CD4-positive, CD25-positive, alpha-beta regulatory T cell (primary cell): Measurements from ENCODE around the gene CFAP47. TPM values are rescaled to one million over a fixed set of nuclear protein-coding genes. Genes with fewer than 3 reads are reported as not detected.

ENCODE experiments used
- ATAC-seq, 2 donors: fragments of 150-1000 bp; cut with Tn5 transposase; one replicate each; pipeline ENCODE4 v1.10.0; 2021; ENCODE audit warnings: low read depth in 2 of 2, moderate number of reproducible peaks in 2 of 2, moderate library complexity in 1 of 2
- DNase-seq, 3 donors: peaks; one replicate each; pipeline versions ENCODE4 v3.0.0 to v3.0.0-alpha.2; 2012 to 2022; ENCODE audit warnings: mixed read lengths in 1 of 3
- H3K27ac ChIP-seq: one replicate; pipeline ENCODE4 v1.7.0; 2013; ENCODE audit warnings: mild to moderate bottlenecking, low read length; ENCODE audit not compliant: insufficient read depth, poor library complexity, severe bottlenecking
- H3K27me3 ChIP-seq: one replicate; pipeline ENCODE4 v1.7.0; 2013; ENCODE audit warnings: low read length; ENCODE audit not compliant: control insufficient read depth, insufficient read depth
- H3K36me3 ChIP-seq: one replicate; pipeline ENCODE4 v1.7.0; 2013; ENCODE audit warnings: mild to moderate bottlenecking, low read length, moderate library complexity; ENCODE audit not compliant: control insufficient read depth, insufficient read depth
- H3K4me1 ChIP-seq: 2 replicates; pipeline ENCODE4 v1.7.0; 2013; ENCODE audit warnings: mild to moderate bottlenecking, low read length; ENCODE audit not compliant: insufficient read depth, control insufficient read depth, poor library complexity, severe bottlenecking
- H3K4me3 ChIP-seq: one replicate; pipeline ENCODE4 v1.7.0; 2013; ENCODE audit warnings: low read depth, mild to moderate bottlenecking, low read length, moderate library complexity
- H3K9me3 ChIP-seq, 2 experiments: 1 replicate in 1 of 2; 2 replicates in 1 of 2; pipeline ENCODE4 v1.7.0; 2013; ENCODE audit warnings: low read length in 2 of 2, mild to moderate bottlenecking in 1 of 2, moderate library complexity in 1 of 2; ENCODE audit not compliant: control insufficient read depth in 2 of 2
- H3K27ac Mint-ChIP-seq, 3 donors: one replicate each; pipeline ENCODE4 v1.8.0; 2020 to 2022; ENCODE audit warnings: mild to moderate bottlenecking in 3 of 3, mixed read lengths in 3 of 3, moderate library complexity in 2 of 3
- H3K27me3 Mint-ChIP-seq: one replicate; pipeline ENCODE4 v1.8.0; 2022; ENCODE audit warnings: mild to moderate bottlenecking, mixed read lengths
- H3K36me3 Mint-ChIP-seq: one replicate; pipeline ENCODE4 v1.8.0; 2020; ENCODE audit warnings: mixed read lengths
- H3K4me1 Mint-ChIP-seq, 4 donors: one replicate each; pipeline ENCODE4 v1.8.0; 2020 to 2022; ENCODE audit warnings: mixed read lengths in 4 of 4, mild to moderate bottlenecking in 1 of 4
- H3K4me3 Mint-ChIP-seq, 4 donors: one replicate each; pipeline ENCODE4 v1.8.0; 2020 to 2022; ENCODE audit warnings: mild to moderate bottlenecking in 4 of 4, mixed read lengths in 4 of 4, moderate library complexity in 3 of 4
- H3K9me3 Mint-ChIP-seq, 7 donors: one replicate each; pipeline ENCODE4 v1.8.0; 2020 to 2022; ENCODE audit warnings: mixed read lengths in 7 of 7, mild to moderate bottlenecking in 3 of 7, moderate library complexity in 2 of 7
- polyA plus RNA-seq, 4 donors: library from polyadenylated mRNA; unstranded; fragments of 300-500 nt; fragmentation: Illumina TruSeq; gene quantifications; one replicate each; pipeline ENCODE4 v1.2.3, GENCODE V29; 2021
- total RNA-seq: library from RNA; stranded (reverse); gene quantifications from one replicate; pipeline ENCODE4 v1.2.3, GENCODE V29; 2022

CFAP47 gene
- total and polyA plus RNA-seq, 5 donors from 2014 or later, result not detected

DNA sequence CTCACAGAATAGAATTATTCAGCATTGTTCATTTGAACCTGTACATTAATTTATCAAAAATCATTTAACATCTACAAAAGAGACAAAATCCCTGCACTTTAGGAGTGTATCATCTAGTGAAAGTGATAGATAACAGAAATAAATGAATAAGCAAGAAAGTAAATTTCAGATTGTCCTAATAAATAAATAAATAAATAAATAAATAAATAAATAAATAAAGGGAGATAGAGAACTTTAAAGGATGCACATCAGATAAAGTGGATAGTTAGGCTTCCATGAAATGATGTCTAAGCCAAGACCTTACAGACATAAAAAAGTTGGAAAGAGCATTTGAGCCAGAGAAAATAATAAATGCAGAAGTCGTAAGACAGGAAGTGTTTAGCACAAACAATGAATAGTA, 444.7 kb downstream of the CFAP47 start:
- Mint-ChIP-seq H3K9me3 (peaks cover 0 to 6% (median 0%) of the 10 kb centered on the region in 7 donors), H3K27me3 (no peaks in the 10 kb centered on the region), H3K27ac (no peak overlapping the region), H3K4me1 (no peaks in the 10 kb centered on the region), H3K36me3 (no peaks in the 10 kb centered on the region), H3K4me3 (no peak overlapping the region)
- Histone ChIP-seq H3K27me3 (no peaks in the 10 kb centered on the region), H3K4me1 (no peaks in the 10 kb centered on the region), H3K36me3 (no peaks in the 10 kb centered on the region), H3K27ac (no peak overlapping the region), H3K9me3 (no peaks in the 10 kb centered on the region), H3K4me3 (no peak overlapping the region)
- no peak for DNase-seq
- ATAC-seq, result no peak

DNA sequence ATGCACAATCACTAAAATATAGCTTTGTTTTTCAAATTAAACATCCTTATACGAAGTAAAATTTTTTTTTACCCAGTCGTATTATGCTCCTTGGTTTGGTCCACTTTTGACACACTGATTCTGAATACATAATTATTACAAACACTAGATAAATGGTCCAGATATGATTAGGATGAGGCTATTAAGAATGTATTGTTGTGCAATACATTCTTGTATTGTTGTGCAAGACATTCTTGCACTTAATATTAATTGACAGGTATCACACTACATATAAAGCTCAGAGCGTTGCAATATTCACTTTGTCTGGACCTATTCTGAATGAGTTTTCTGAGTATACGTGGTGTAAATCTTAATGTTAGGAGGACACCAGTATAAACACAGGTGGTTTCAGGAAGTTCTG, 464.0 kb downstream of the CFAP47 start:
- no peak for DNase-seq
- H3K27ac ChIP-seq, result no peak overlapping the region
- no peaks in the 10 kb centered on the region for H3K27me3 ChIP-seq
- H3K27ac Mint-ChIP-seq, result no peak overlapping the region
- H3K36me3 Mint-ChIP-seq, result no peaks in the 10 kb centered on the region
- H3K4me3 Mint-ChIP-seq, result no peak overlapping the region
- peaks cover 0 to 3% (median 0%) of the 10 kb centered on the region in 7 donors for H3K9me3 Mint-ChIP-seq
- H3K4me1 Mint-ChIP-seq, result no peaks in the 10 kb centered on the region
- no peaks in the 10 kb centered on the region for H3K9me3 ChIP-seq
- H3K36me3 ChIP-seq, result no peaks in the 10 kb centered on the region
- ATAC-seq, result no peak
- no peaks in the 10 kb centered on the region for H3K4me1 ChIP-seq
- H3K4me3 ChIP-seq, result no peak overlapping the region
- no peaks in the 10 kb centered on the region for H3K27me3 Mint-ChIP-seq

DNA sequence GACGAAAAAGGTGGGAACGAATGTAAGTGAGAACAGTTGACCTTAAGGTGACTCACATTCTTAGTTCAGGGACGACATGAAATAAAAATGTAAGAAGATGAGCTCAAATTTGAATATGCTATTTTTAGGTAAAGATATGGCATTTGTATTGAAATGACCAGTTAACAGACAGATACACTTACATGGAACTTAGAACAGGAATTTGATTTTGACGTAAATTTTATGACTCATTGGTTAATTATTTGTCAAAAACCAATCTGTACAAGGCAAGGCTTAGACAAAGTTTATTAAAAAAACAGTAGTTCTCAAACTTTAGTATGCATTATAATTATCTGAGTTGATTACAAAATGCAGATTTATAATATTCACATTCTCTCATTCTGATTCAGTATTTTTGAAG, 469.4 kb downstream of the CFAP47 start:
- Mint-ChIP-seq H3K36me3 (no peaks in the 10 kb centered on the region), H3K4me1 (no peaks in the 10 kb centered on the region), H3K27ac (peak overlapping the region in 1 of 3 donors; percentile 73), H3K9me3 (peaks cover 0 to 5% (median 2%) of the 10 kb centered on the region in 7 donors), H3K4me3 (no peak overlapping the region), H3K27me3 (no peaks in the 10 kb centered on the region)
- Histone ChIP-seq H3K36me3 (no peaks in the 10 kb centered on the region), H3K27ac (no peak overlapping the region), H3K27me3 (no peaks in the 10 kb centered on the region), H3K4me3 (no peak overlapping the region), H3K4me1 (no peaks in the 10 kb centered on the region), H3K9me3 (no peaks in the 10 kb centered on the region)
- no peak for ATAC-seq
- DNase-seq, result no peak

DNA sequence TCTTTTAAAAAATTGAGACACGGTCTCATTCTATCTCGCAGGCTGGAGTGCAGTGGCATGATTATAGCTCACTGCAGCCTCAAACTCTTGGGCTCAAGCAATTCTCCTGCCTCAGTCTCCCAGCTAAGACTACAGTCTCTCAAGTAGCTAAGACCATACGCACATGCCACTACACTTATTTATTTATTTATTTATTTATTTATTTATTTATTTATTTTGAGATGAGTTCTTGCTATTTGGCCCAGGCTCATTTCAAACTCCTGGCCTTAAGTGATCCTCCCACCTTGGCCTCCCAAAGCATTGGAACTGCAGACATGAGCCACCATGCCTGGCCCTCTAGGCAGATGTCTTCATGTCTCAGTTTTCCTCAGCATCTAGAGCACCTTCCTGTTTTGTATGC, 482.2 kb downstream of the CFAP47 start:
- Mint-ChIP-seq H3K27me3 (no peaks in the 10 kb centered on the region), H3K27ac (no peak overlapping the region), H3K9me3 (peaks cover 0 to 2% (median 0%) of the 10 kb centered on the region in 7 donors), H3K4me3 (no peak overlapping the region), H3K36me3 (no peaks in the 10 kb centered on the region), H3K4me1 (no peaks in the 10 kb centered on the region)
- Histone ChIP-seq H3K36me3 (no peaks in the 10 kb centered on the region), H3K27me3 (no peaks in the 10 kb centered on the region), H3K4me3 (no peak overlapping the region), H3K9me3 (no peaks in the 10 kb centered on the region), H3K27ac (no peak overlapping the region), H3K4me1 (no peaks in the 10 kb centered on the region)
- no peak for ATAC-seq
- no peak for DNase-seq

DNA sequence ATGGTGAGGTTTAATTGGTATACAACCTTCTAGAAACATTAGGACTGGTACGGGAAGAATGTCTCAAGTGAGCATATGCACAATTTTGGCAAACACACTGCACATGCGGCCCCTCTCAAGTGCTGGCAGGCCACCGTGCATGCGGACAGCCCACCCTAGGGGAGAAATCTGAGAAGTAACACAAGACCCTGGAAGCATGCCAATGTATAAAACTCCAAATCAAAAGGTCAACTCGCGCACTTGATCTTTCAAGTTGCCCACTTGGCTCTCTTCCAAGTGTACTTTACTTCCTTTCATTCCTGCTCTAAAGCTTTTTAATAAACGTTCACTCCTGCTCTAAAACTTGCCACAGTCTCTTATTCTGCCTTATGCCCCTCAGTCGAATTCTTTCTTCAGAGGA, 488.3 kb downstream of the CFAP47 start:
- no peak overlapping the region for H3K27ac ChIP-seq
- no peak for ATAC-seq
- no peaks in the 10 kb centered on the region for H3K4me1 ChIP-seq
- Mint-ChIP-seq H3K9me3 (peaks cover 0 to 8% (median 0%) of the 10 kb centered on the region in 7 donors), H3K4me1 (no peaks in the 10 kb centered on the region), H3K36me3 (no peaks in the 10 kb centered on the region), H3K4me3 (no peak overlapping the region), H3K27me3 (no peaks in the 10 kb centered on the region), H3K27ac (no peak overlapping the region)
- no peaks in the 10 kb centered on the region for H3K36me3 ChIP-seq
- H3K9me3 ChIP-seq, result no peaks in the 10 kb centered on the region
- no peak overlapping the region for H3K4me3 ChIP-seq
- no peaks in the 10 kb centered on the region for H3K27me3 ChIP-seq
- DNase-seq, result no peak

DNA sequence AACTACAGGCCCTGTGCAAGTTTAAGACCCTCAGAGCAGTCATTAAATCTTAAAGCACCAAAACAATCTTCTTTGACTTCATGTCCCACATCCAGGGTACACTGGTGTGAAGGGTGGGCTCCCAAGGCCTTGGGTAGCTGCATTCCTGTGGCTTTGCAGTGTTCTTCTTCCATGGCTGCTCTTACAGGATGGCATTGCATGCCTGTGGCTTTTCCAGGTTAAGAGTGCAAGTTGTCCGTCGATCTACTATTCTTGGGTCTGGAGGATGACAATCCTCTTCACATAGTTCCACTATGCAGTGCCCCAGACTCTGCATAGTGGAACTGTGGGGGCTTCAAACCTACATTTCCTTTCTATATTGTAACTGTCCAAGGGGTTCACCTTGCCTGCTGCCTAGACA, 494.5 kb downstream of the CFAP47 start:
- Mint-ChIP-seq H3K27me3 (no peaks in the 10 kb centered on the region), H3K27ac (no peak overlapping the region), H3K4me3 (no peak overlapping the region), H3K36me3 (no peaks in the 10 kb centered on the region), H3K9me3 (peaks cover 0 to 5% (median 3%) of the 10 kb centered on the region in 7 donors), H3K4me1 (no peaks in the 10 kb centered on the region)
- Histone ChIP-seq H3K36me3 (no peaks in the 10 kb centered on the region), H3K27me3 (no peaks in the 10 kb centered on the region), H3K9me3 (no peaks in the 10 kb centered on the region), H3K4me3 (no peak overlapping the region), H3K27ac (no peak overlapping the region), H3K4me1 (no peaks in the 10 kb centered on the region)
- no peak for ATAC-seq
- DNase-seq, result no peak

DNA sequence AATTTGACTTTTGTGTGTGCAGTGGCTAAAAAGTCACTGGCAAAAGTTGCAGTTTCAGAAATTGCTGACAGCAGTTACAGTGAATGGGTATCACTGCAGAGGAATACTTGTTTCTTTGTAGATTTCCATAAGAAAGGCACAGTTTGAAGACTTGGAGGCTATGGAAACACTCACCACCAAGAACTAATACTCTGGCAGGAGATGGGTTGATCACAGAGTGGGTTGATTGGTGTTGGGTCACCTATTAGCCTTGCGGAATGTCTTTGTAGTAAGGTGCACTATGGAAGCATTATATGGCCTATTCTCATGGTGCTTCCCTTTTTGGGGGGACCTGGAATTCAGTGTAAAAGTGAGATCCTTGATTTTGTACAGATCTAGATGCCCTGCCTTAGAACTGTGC, 502.8 kb downstream of the CFAP47 start:
- Mint-ChIP-seq H3K36me3 (no peaks in the 10 kb centered on the region), H3K4me1 (no peaks in the 10 kb centered on the region), H3K27me3 (no peaks in the 10 kb centered on the region), H3K9me3 (peaks cover 0 to 2% (median 0%) of the 10 kb centered on the region in 7 donors), H3K4me3 (no peak overlapping the region), H3K27ac (no peak overlapping the region)
- H3K4me1 ChIP-seq, result no peaks in the 10 kb centered on the region
- H3K27ac ChIP-seq, result no peak overlapping the region
- H3K4me3 ChIP-seq, result no peak overlapping the region
- H3K9me3 ChIP-seq, result no peaks in the 10 kb centered on the region
- ATAC-seq, result no peak
- no peak for DNase-seq
- no peaks in the 10 kb centered on the region for H3K27me3 ChIP-seq
- H3K36me3 ChIP-seq, result no peaks in the 10 kb centered on the region

DNA sequence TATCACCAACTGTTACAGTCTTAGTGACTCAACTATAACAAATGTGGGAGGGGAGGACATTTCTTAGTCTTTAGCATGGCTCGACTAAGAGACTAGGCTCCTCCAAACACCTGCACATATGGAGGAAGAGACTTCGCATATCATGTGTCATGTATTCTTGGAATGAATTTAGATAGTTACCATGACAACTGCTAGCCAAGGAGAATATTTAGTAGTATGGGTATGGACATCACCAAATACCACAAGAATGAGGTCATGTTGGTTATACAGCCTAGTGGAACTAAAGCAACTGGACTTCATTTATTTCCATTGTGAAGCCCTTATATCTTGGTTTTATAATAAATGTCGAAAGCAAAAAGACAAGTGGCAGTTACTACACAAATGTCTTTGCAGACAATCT, 512.3 kb downstream of the CFAP47 start:
- no peaks in the 10 kb centered on the region for H3K36me3 ChIP-seq
- Mint-ChIP-seq H3K4me3 (no peak overlapping the region), H3K9me3 (peaks cover 0 to 11% (median 3%) of the 10 kb centered on the region in 7 donors), H3K4me1 (no peaks in the 10 kb centered on the region), H3K27me3 (no peaks in the 10 kb centered on the region), H3K27ac (no peak overlapping the region), H3K36me3 (no peaks in the 10 kb centered on the region)
- H3K27me3 ChIP-seq, result no peaks in the 10 kb centered on the region
- H3K4me3 ChIP-seq, result no peak overlapping the region
- ATAC-seq (no peak), DNase-seq (no peak)
- H3K4me1 ChIP-seq, result no peaks in the 10 kb centered on the region
- H3K9me3 ChIP-seq, result no peaks in the 10 kb centered on the region
- no peak overlapping the region for H3K27ac ChIP-seq
